ENCODE measurements around the gene NEU1. TPM values are rescaled to one million over a fixed set of nuclear protein-coding genes. Genes with fewer than 3 reads are reported as not detected.
"Not testable (repeated sequence)": the region's sequence is repeated elsewhere in the genome, so short reads cannot be mapped to it uniquely, and the experiment has no call there.

NEU1 gene
- total RNA-seq, 2 donors from 2014 or later = 33.1 to 63.5 TPM

- intact Hi-C loops (cut with DNase I, micrococcal nuclease) = loop anchor here in 1 of 2 donors (5.0 kb wide), 1 partner anchor 92 kb away; the partner anchor contains the start of gene CLIC1
- ATAC-seq = no peak
- DNase-seq = no peak
Measured at GRCh38 chr6:31829633-31830283, 32.9 kb downstream of the NEU1 start.

GRCh38 chr6:31827286-31828079 lies 35.1 kb downstream of the NEU1 start, which contains the start of gene HSPA1B:
TSS of gene HSPA1B (plus strand) at chr6:31827738. CDS start at chr6:31827951, 213 bp downstream.
- ATAC-seq = peak; percentile 77
- peak; percentile 98 to 99 for DNase-seq
- intact Hi-C loops (cut with DNase I, micrococcal nuclease) = no loop called here

GRCh38 chr6:31826793-31827285 lies 35.8 kb downstream of the NEU1 start:
- ATAC-seq (peak; percentile 58), DNase-seq (peak; percentile 88 to 94)
- intact Hi-C loops (cut with DNase I, micrococcal nuclease) = no loop called here

- no peak for ATAC-seq
- no peak for DNase-seq
- intact Hi-C loops (cut with DNase I, micrococcal nuclease) = no loop called here
Measured at GRCh38 chr6:31825553-31825952, 37.1 kb downstream of the NEU1 start.

- DNase-seq; ATAC-seq; intact Hi-C loops (cut with DNase I, micrococcal nuclease): not testable (repeated sequence)
Measured at GRCh38 chr6:31823592-31824196, 38.9 kb downstream of the NEU1 start.

GRCh38 chr6:31822036-31822821 lies 40.4 kb downstream of the NEU1 start:
- intact Hi-C loops (cut with DNase I, micrococcal nuclease) = no loop called here
- ATAC-seq (peak; percentile 63), DNase-seq (peak; percentile 83 to 93)

- ATAC-seq (peak; percentile 63), DNase-seq (peak; percentile 89 to 96)
- intact Hi-C loops (cut with DNase I, micrococcal nuclease) = no loop called here
Measured at GRCh38 chr6:31821301-31822035, 41.2 kb downstream of the NEU1 start.

- intact Hi-C loops (cut with DNase I, micrococcal nuclease); ATAC-seq; DNase-seq: not testable (repeated sequence)
Measured at GRCh38 chr6:31820399-31820798, 42.2 kb downstream of the NEU1 start.

- ATAC-seq (peak; percentile 24), DNase-seq (no peak)
- intact Hi-C loops (cut with DNase I, micrococcal nuclease) = no loop called here
Measured at GRCh38 chr6:31819871-31820299, 42.7 kb downstream of the NEU1 start.

- DNase-seq; ATAC-seq; intact Hi-C loops (cut with DNase I, micrococcal nuclease): not testable (repeated sequence)
Measured at GRCh38 chr6:31817929-31818511, 44.6 kb downstream of the NEU1 start.

- DNase-seq; intact Hi-C loops (cut with DNase I, micrococcal nuclease); ATAC-seq: not testable (repeated sequence)
Measured at GRCh38 chr6:31817133-31817928, 45.3 kb downstream of the NEU1 start.

- peak; percentile 77 for ATAC-seq
- peak; percentile 93 to 98 for DNase-seq
- intact Hi-C loops (cut with DNase I, micrococcal nuclease) = no loop called here
Measured at GRCh38 chr6:31815025-31815838, 47.4 kb downstream of the NEU1 start, which contains the start of the genes HSPA1A and HSPA1L. TSS of gene HSPA1A (plus strand) at chr6:31815543. CDS start at chr6:31815757, 214 bp downstream. TSS of gene HSPA1L (minus strand) at chr6:31815283. CDS start at chr6:31811972, 3,311 bp downstream.

- peak; percentile 83 for ATAC-seq
Measured at GRCh38 chr6:31814677-31815024, 48.0 kb downstream of the NEU1 start.

GRCh38 chr6:31813465-31813849 lies 49.2 kb downstream of the NEU1 start:
- ATAC-seq (no peak), DNase-seq (no peak)
- intact Hi-C loops (cut with DNase I, micrococcal nuclease) = no loop called here

More at GRCh38 chr6:31814677-31815024, 48.0 kb downstream of the NEU1 start:
- intact Hi-C loops (cut with DNase I, micrococcal nuclease) = no loop called here
- DNase-seq = peak; percentile 92 to 99

- ATAC-seq = no peak
- DNase-seq = no peak
- intact Hi-C loops (cut with DNase I, micrococcal nuclease) = no loop called here
Measured at GRCh38 chr6:31811645-31812044, 51.0 kb downstream of the NEU1 start.

GRCh38 chr6:31808599-31808998 lies 54.0 kb downstream of the NEU1 start:
- ATAC-seq; intact Hi-C loops (cut with DNase I, micrococcal nuclease): not testable (repeated sequence)

More at GRCh38 chr6:31808599-31808998, 54.0 kb downstream of the NEU1 start:
- not testable (repeated sequence) for DNase-seq
